ENCODE data around the gene ZNF532. TPM values are rescaled to one million over a fixed set of nuclear protein-coding genes. Genes with fewer than 3 reads are reported as not detected.

Gene ZNF532
- total RNA-seq, 1 experiment from 2014 or later, result 118 TPM

DNA sequence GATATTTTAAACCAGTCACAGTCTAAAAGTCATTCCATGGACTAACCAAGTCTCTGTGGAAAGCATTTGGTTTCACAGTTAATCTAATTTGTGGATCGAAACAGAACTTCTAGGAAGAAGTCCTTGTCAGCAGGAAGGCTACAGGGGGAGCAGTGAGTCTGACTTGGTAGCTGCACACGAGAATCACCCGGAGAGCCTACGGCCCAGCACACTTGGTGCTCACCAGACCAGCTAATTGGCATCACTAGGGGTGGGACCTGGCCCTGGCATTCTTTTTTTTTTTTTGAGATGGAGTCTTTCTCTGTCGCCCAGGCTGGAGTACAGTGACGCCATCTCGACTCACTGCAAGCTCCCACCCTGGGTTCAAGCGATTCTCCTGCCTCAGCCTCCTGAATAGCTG lies 97.7 kb downstream of the ZNF532 start:
- peaks cover 40% of the 10 kb centered on the region for H3K4me1 ChIP-seq (ENCODE audit: insufficient read depth, low read length, poor library complexity, severe bottlenecking)
- intact Hi-C loops (cut with micrococcal nuclease; ENCODE audit: unreplicated experiment), result no loop called here
- no peaks in the 10 kb centered on the region for H3K27me3 ChIP-seq (replicated peaks; ENCODE audit: insufficient read depth, low read depth, low read length, poor library complexity)
- H3K36me3 ChIP-seq (ENCODE audit: insufficient read depth, low read length, poor library complexity, severe bottlenecking), result peaks cover 13% of the 10 kb centered on the region
- no peak for TF ChIP-seq EZH2 (IDR thresholded peaks at IDR 0.05; ENCODE audit: borderline replicate concordance, low read depth, low read length, poor library complexity, severe bottlenecking)
- TF ChIP-seq, protein P1, sequence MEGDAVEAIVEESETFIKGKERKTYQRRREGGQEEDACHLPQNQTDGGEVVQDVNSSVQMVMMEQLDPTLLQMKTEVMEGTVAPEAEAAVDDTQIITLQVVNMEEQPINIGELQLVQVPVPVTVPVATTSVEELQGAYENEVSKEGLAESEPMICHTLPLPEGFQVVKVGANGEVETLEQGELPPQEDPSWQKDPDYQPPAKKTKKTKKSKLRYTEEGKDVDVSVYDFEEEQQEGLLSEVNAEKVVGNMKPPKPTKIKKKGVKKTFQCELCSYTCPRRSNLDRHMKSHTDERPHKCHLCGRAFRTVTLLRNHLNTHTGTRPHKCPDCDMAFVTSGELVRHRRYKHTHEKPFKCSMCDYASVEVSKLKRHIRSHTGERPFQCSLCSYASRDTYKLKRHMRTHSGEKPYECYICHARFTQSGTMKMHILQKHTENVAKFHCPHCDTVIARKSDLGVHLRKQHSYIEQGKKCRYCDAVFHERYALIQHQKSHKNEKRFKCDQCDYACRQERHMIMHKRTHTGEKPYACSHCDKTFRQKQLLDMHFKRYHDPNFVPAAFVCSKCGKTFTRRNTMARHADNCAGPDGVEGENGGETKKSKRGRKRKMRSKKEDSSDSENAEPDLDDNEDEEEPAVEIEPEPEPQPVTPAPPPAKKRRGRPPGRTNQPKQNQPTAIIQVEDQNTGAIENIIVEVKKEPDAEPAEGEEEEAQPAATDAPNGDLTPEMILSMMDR (conservative IDR thresholded peaks at IDR 0.05; ENCODE audit: low read depth, low read length), result 0 out of 2 replicates have a peak, but pooled peaks have one; percentile 28
- no TSS peak for BruUV-seq (replicated peaks)
- ChIA-PET POLR2A (ENCODE audit: low non-redundant PET) (no interaction called here), CTCF (interaction anchor here (0.6 kb wide), 1 partner anchor 287 kb away, joined by 4 read pairs; no protein-coding TSS in a partner anchor)
- H3K9me3 ChIP-seq (ENCODE audit: low read depth, low read length, poor library complexity, severe bottlenecking), result no peaks in the 10 kb centered on the region
- no peak overlapping the region for H3K27ac ChIP-seq (ENCODE audit: low read depth, low read length, poor library complexity, severe bottlenecking)
- H3K4me3 ChIP-seq (ENCODE audit: low read depth, low read length, poor library complexity, severe bottlenecking), result no peak overlapping the region
- DNase-seq (ENCODE audit: low spot score), result no peak

- intact Hi-C loops (cut with micrococcal nuclease; ENCODE audit: unreplicated experiment), result no loop called here
- Histone ChIP-seq H3K36me3 (ENCODE audit: insufficient read depth, low read length, poor library complexity, severe bottlenecking) (peaks cover 18% of the 10 kb centered on the region), H3K4me1 (ENCODE audit: insufficient read depth, low read length, poor library complexity, severe bottlenecking) (peaks cover 51% of the 10 kb centered on the region), H3K4me3 (ENCODE audit: low read depth, low read length, poor library complexity, severe bottlenecking) (no peak overlapping the region), H3K27me3 (replicated peaks; ENCODE audit: insufficient read depth, low read depth, low read length, poor library complexity) (no peaks in the 10 kb centered on the region), H3K27ac (ENCODE audit: low read depth, low read length, poor library complexity, severe bottlenecking) (peak overlapping the region; percentile 68), H3K9me3 (ENCODE audit: low read depth, low read length, poor library complexity, severe bottlenecking) (no peaks in the 10 kb centered on the region)
- no TSS peak for BruUV-seq (replicated peaks)
- no peak for DNase-seq (ENCODE audit: low spot score)
- ChIA-PET POLR2A (ENCODE audit: low non-redundant PET) (interaction anchor here (0.6 kb wide), 1 partner anchor 47 kb away, joined by 4 read pairs; no protein-coding TSS in a partner anchor), CTCF (interaction anchor here (1.0 kb wide), 1 partner anchor 91 kb away, joined by 4 read pairs; no protein-coding TSS in a partner anchor)
- TF ChIP-seq EZH2 (IDR thresholded peaks at IDR 0.05; ENCODE audit: borderline replicate concordance, low read depth, low read length, poor library complexity, severe bottlenecking), result no peak
- TF ChIP-seq, protein P1 (conservative IDR thresholded peaks at IDR 0.05; ENCODE audit: low read depth, low read length), result no peak
Measured at GRCh38 chr18:58965291-58966004, 100.8 kb downstream of the ZNF532 start.

GRCh38 chr18:58966005-58966677 lies 101.5 kb downstream of the ZNF532 start:
- POLR2A ChIA-PET (ENCODE audit: low non-redundant PET), result interaction anchor here (0.6 kb wide), 1 partner anchor 46 kb away, joined by 4 read pairs; no protein-coding TSS in a partner anchor
- CTCF ChIA-PET, result interaction anchor here (0.6 to 1.0 kb wide), 2 partner anchors 91 to 118 kb away, joined by 4 to 7 read pairs; no protein-coding TSS in a partner anchor
- H3K27me3 ChIP-seq (replicated peaks; ENCODE audit: insufficient read depth, low read depth, low read length, poor library complexity), result no peaks in the 10 kb centered on the region
- TF ChIP-seq, protein P1 (conservative IDR thresholded peaks at IDR 0.05; ENCODE audit: low read depth, low read length), result no peak
- TF ChIP-seq EZH2 (IDR thresholded peaks at IDR 0.05; ENCODE audit: borderline replicate concordance, low read depth, low read length, poor library complexity, severe bottlenecking), result no peak
- no TSS peak for BruUV-seq (replicated peaks)
- peaks cover 56% of the 10 kb centered on the region for H3K4me1 ChIP-seq (ENCODE audit: insufficient read depth, low read length, poor library complexity, severe bottlenecking)
- H3K4me3 ChIP-seq (ENCODE audit: low read depth, low read length, poor library complexity, severe bottlenecking), result no peak overlapping the region
- H3K36me3 ChIP-seq (ENCODE audit: insufficient read depth, low read length, poor library complexity, severe bottlenecking), result peaks cover 18% of the 10 kb centered on the region
- no peaks in the 10 kb centered on the region for H3K9me3 ChIP-seq (ENCODE audit: low read depth, low read length, poor library complexity, severe bottlenecking)
- peak overlapping the region; percentile 68 for H3K27ac ChIP-seq (ENCODE audit: low read depth, low read length, poor library complexity, severe bottlenecking)
- DNase-seq (ENCODE audit: low spot score), result peak; percentile 56
- intact Hi-C loops (cut with micrococcal nuclease; ENCODE audit: unreplicated experiment), result no loop called here
